Measurements from ENCODE around the gene PUS7L. TPM values are rescaled to one million over a fixed set of nuclear protein-coding genes. Genes with fewer than 3 reads are reported as not detected.
A peak's percentile ranks its signal among the peaks of the same experiment; 100 is the strongest.

The PUS7L gene
- total and polyA plus RNA-seq, 2 of the 13 experiments (the other 11 are each of a cell fraction or from before 2014, with no cell fraction given): 6.5 to 37.6 TPM

DNA sequence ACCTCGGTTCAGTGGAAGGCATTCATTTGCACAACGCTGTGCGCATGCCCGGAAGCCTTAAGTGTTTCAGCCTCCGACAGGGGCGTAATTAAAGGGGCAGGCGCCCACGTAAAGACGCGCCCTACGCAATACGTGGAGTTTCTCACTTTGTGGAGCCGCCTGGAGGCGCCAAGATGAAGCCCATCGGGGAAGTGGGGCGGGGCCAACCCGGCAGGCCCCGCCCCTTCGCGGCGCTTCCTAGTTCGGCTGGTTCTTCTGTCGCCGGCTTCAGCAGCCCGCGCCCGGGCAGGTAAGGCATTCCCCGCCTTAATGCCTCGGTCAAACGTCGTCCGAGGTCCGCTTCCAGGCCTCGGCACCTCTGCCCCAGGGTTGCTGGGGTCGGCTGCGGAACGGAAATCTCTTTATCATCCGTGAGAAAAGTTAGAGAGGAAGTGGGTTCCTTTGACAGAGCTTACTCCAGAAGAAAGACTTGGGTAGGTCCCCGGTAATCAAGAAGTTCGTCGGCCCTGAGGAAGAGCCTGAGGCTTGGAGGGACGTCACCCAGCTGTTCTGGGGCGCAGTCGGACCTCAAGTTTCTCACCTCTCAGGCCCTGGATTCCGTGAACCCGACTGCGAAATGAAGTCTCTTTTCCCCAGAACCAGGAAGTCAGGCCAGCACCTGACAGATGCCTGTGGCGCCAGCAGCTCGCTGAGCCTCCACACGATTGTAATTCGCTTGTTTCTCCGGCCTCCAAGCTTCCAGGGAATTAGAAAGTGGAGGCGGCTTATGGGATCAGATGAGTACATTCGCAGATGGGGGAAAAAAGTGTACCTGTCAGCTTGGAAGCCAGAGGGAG lies at the start of gene PUS7L, which contains the start of gene IRAK4 (continued):
- TF ChIP-seq ZNF318 (CRISPR knock-in tag; IDR thresholded peaks at IDR 0.05) (no peak), SIN3B (IDR thresholded peaks at IDR 0.05; ENCODE audit: low read length) (no peak), ZNF333 (CRISPR knock-in tag; IDR thresholded peaks at IDR 0.05; ENCODE audit: borderline replicate concordance) (peak; percentile 60; the same call in 1 of the 2 replicates), PHF20 (CRISPR knock-in tag; IDR thresholded peaks at IDR 0.05) (peak; percentile 64; the same call in 1 of the 2 replicates), FIP1L1 (IDR thresholded peaks at IDR 0.05; ENCODE audit: borderline replicate concordance, insufficient read depth, low read depth, low read length) (no peak), TAF1 (CRISPR knock-in tag; IDR thresholded peaks at IDR 0.05) (peak; percentile 49), ZNF549 (CRISPR knock-in tag; IDR thresholded peaks at IDR 0.05) (no peak), SP1 (IDR thresholded peaks at IDR 0.05) (no peak), SP1 (CRISPR knock-in tag; IDR thresholded peaks at IDR 0.05) (peak; percentile 72), CBX1 (IDR thresholded peaks at IDR 0.05; ENCODE audit: low read depth) (no peak), PCBP2 (optimal IDR thresholded peaks at IDR 0.05; ENCODE audit: low read depth, low read length, poor library complexity, severe bottlenecking) (no peak), SSRP1 (CRISPR knock-in tag; IDR thresholded peaks at IDR 0.05) (no peak), REL (CRISPR knock-in tag; conservative IDR thresholded peaks at IDR 0.05) (no peak), ZBTB1 (CRISPR knock-in tag; IDR thresholded peaks at IDR 0.05; ENCODE audit: borderline replicate concordance) (no peak), NAIF1 (CRISPR knock-in tag; IDR thresholded peaks at IDR 0.05; ENCODE audit: borderline replicate concordance) (peak; percentile 99)
- TF ChIP-seq, protein P1, sequence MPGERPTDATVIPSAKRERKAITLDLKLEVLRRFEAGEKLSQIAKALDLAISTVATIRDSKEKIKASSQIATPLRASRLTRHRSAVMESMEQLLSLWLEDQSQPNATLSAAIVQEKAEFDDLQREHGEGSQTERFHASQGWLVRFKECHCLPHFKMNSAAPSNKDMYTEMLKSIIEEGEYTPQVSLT (CRISPR knock-in tag; IDR thresholded peaks at IDR 0.05; ENCODE audit: borderline replicate concordance, low read depth): 0 out of 2 replicates have a peak, but pooled peaks have one; percentile 38
- TF ChIP-seq, protein P2, sequence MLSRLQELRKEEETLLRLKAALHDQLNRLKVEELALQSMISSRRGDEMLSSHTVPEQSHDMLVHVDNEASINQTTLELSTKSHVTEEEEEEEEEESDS (CRISPR knock-in tag; IDR thresholded peaks at IDR 0.05; ENCODE audit: borderline replicate concordance): no peak
- TF ChIP-seq, protein P3, sequence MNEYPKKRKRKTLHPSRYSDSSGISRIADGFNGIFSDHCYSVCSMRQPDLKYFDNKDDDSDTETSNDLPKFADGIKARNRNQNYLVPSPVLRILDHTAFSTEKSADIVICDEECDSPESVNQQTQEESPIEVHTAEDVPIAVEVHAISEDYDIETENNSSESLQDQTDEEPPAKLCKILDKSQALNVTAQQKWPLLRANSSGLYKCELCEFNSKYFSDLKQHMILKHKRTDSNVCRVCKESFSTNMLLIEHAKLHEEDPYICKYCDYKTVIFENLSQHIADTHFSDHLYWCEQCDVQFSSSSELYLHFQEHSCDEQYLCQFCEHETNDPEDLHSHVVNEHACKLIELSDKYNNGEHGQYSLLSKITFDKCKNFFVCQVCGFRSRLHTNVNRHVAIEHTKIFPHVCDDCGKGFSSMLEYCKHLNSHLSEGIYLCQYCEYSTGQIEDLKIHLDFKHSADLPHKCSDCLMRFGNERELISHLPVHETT (CRISPR knock-in tag; conservative IDR thresholded peaks at IDR 0.05): no peak
- TF ChIP-seq, protein P4, sequence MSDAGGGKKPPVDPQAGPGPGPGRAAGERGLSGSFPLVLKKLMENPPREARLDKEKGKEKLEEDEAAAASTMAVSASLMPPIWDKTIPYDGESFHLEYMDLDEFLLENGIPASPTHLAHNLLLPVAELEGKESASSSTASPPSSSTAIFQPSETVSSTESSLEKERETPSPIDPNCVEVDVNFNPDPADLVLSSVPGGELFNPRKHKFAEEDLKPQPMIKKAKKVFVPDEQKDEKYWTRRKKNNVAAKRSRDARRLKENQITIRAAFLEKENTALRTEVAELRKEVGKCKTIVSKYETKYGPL (CRISPR knock-in tag; IDR thresholded peaks at IDR 0.05): no peak

Measured in HepG2 (cell line).